Hepatocyte (in vitro differentiated cells): Measurements from ENCODE around the gene PLPP4. TPM values are rescaled to one million over a fixed set of nuclear protein-coding genes. Genes with fewer than 3 reads are reported as not detected.

ENCODE experiments used
- DNase-seq: peaks from one replicate; pipeline ENCODE4 v3.0.0-alpha.2; 2016; ENCODE audit warnings: low spot score
- H2AFZ ChIP-seq: fragments of 200-600 bp; sonication (generic); 2 replicates; pipeline ENCODE4 v1.6.0; 2016; ENCODE audit warnings: antibody characterized with exemption, mild to moderate bottlenecking
- H3K27ac ChIP-seq: fragments of 200-600 bp; sonication (generic); 2 replicates; pipeline ENCODE4 v1.5.1; 2016; ENCODE audit warnings: mild to moderate bottlenecking
- H3K27me3 ChIP-seq: fragments of 200-600 bp; sonication (generic); 2 replicates; pipeline ENCODE4 v1.6.1; 2016
- H3K36me3 ChIP-seq: fragments of 200-600 bp; sonication (generic); replicated peaks from 2 replicates; pipeline ENCODE4 v1.5.1; 2016; ENCODE audit warnings: low read depth; ENCODE audit not compliant: insufficient read depth
- H3K4me1 ChIP-seq: fragments of 200-600 bp; sonication (generic); 2 replicates; pipeline ENCODE4 v1.5.1; 2016; ENCODE audit warnings: mild to moderate bottlenecking, moderate library complexity; ENCODE audit not compliant: insufficient read depth
- H3K4me2 ChIP-seq: fragments of 200-600 bp; sonication (generic); 2 replicates; pipeline ENCODE4 v1.6.0; 2016
- H3K4me3 ChIP-seq: fragments of 200-600 bp; sonication (generic); 2 replicates; pipeline ENCODE4 v1.5.1; 2016; ENCODE audit warnings: mild to moderate bottlenecking
- H3K79me2 ChIP-seq: fragments of 200-600 bp; sonication (generic); 2 replicates; pipeline ENCODE4 v1.6.0; 2017; ENCODE audit warnings: mild to moderate bottlenecking
- H3K9me2 ChIP-seq: fragments of 200-600 bp; sonication (generic); replicated peaks from 2 replicates; pipeline ENCODE4 v1.6.0; 2017; ENCODE audit warnings: mild to moderate bottlenecking; ENCODE audit not compliant: insufficient read depth
- H3K9me3 ChIP-seq: fragments of 200-600 bp; sonication (generic); 2 replicates; pipeline ENCODE4 v1.5.1; 2016; ENCODE audit warnings: low read depth, mild to moderate bottlenecking
- H4K20me1 ChIP-seq: fragments of 200-600 bp; sonication (generic); 2 replicates; pipeline ENCODE4 v1.6.0; 2016; ENCODE audit warnings: mild to moderate bottlenecking; ENCODE audit not compliant: insufficient read depth, poor library complexity, severe bottlenecking
- EZH2 ChIP-seq: fragments of 200-600 bp; sonication (generic); IDR thresholded peaks from 2 replicates; pipeline ENCODE4 v1.6.1; 2016; ENCODE audit warnings: antibody characterized with exemption, mild to moderate bottlenecking, borderline replicate concordance
- EZH2phosphoT487 ChIP-seq: fragments of 200-600 bp; sonication (generic); IDR thresholded peaks from one replicate; pipeline ENCODE4 v1.6.1; 2018; ENCODE audit warnings: antibody characterized with exemption, mild to moderate bottlenecking, low read depth, moderate library complexity; ENCODE audit not compliant: unreplicated experiment, severe bottlenecking
- WGBS: methylation state at CpG from one replicate; pipeline ENCODE4 v1.1.6; 2016; ENCODE audit warnings: low lambda C conversion rate; ENCODE audit errors: missing lambda C conversion rate; 5-methylcytosine and 5-hydroxymethylcytosine counted together
- polyA plus RNA-seq: library from polyadenylated mRNA; unstranded; fragments of >200 nt; fragmentation: Nextera tagmentation; extraction: Ambion mirVana; gene quantifications from 2 replicates; pipeline ENCODE4 v1.2.1, GENCODE V29; 2016
- total RNA-seq: library from RNA; depleted of rRNA; stranded (reverse); fragments of >200 nt; gene quantifications from 2 replicates; pipeline ENCODE4 v1.2.3, GENCODE V29; 2014
- TF ChIP-seq, protein P1 (sequence below): fragments of 200-600 bp; sonication (generic); IDR thresholded peaks from 2 replicates; pipeline ENCODE4 v1.5.1; 2016; ENCODE audit warnings: antibody characterized with exemption, mild to moderate bottlenecking; ENCODE audit not compliant: poor library complexity

Gene PLPP4
- total and polyA plus RNA-seq, 2 experiments from 2014 or later = 3.4 to 10.8 TPM

DNA sequence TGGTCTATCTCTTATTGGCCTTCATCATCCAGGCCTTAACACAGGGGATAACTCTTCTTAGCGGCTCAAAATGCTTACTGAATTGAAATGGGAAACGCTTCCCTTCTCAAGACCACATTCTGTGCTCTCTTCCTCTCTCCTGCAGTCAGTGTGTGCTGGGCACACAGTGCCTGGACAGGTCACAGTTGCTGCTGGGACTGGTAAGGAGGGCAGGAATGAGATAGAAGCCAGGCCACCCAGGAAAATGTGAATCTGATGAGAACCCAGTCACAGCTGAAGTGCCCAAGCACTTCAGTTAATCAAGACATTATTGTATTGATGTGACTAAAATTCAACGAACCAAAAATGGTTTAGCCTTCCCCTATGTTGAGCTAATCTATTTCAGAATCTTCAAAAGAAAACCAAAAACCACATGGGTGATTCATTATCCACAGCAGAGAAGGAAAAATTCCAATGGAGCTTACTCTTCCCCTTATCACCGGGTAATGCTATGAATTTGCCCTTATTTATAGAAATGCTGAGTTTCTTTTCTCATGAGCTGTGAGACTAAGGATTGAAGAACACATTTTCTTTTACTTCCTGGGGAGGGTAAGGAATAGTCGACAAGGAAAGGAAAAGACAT is 41.2 kb upstream of the PLPP4 start:
- Histone ChIP-seq H4K20me1 (no peaks in the 10 kb centered on the region), H3K79me2 (no peaks in the 10 kb centered on the region), H3K27me3 (no peaks in the 10 kb centered on the region), H3K27ac (no peak overlapping the region), H2AFZ (no peak overlapping the region), H3K4me3 (no peak overlapping the region), H3K9me3 (no peaks in the 10 kb centered on the region), H3K36me3 (no peaks in the 10 kb centered on the region), H3K4me1 (no peaks in the 10 kb centered on the region), H3K9me2 (no peaks in the 10 kb centered on the region), H3K4me2 (no peak overlapping the region)
- DNase-seq = no peak
- TF ChIP-seq EZH2phosphoT487 = no peak
- TF ChIP-seq, protein P1, sequence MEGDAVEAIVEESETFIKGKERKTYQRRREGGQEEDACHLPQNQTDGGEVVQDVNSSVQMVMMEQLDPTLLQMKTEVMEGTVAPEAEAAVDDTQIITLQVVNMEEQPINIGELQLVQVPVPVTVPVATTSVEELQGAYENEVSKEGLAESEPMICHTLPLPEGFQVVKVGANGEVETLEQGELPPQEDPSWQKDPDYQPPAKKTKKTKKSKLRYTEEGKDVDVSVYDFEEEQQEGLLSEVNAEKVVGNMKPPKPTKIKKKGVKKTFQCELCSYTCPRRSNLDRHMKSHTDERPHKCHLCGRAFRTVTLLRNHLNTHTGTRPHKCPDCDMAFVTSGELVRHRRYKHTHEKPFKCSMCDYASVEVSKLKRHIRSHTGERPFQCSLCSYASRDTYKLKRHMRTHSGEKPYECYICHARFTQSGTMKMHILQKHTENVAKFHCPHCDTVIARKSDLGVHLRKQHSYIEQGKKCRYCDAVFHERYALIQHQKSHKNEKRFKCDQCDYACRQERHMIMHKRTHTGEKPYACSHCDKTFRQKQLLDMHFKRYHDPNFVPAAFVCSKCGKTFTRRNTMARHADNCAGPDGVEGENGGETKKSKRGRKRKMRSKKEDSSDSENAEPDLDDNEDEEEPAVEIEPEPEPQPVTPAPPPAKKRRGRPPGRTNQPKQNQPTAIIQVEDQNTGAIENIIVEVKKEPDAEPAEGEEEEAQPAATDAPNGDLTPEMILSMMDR = no peak
- TF ChIP-seq EZH2 = no peak
- 81% methylated on average over 5 of the region's 5 CpGs for WGBS

DNA sequence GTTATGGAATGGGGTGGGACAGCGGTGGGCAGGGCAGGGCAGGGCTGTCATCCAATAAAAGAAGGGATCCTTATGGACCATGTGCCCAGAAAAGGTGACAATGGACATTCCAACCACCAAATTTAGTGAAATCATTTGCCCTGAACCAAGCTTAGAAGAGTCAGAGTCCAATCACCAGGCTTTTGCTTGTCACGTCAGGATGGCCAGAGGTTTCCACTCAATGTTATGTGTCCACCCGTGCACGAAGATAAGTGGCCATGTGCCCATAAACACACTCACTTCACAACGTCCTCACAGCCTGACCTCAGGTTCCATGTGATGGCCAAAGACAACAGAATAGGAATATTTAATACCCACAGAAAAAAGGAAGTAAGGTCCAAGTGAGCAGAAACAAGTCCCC is 36.6 kb upstream of the PLPP4 start:
- no peak for DNase-seq
- Histone ChIP-seq H3K79me2 (no peaks in the 10 kb centered on the region), H3K27me3 (no peaks in the 10 kb centered on the region), H2AFZ (no peak overlapping the region), H3K27ac (no peak overlapping the region), H3K4me1 (no peaks in the 10 kb centered on the region), H3K9me3 (no peaks in the 10 kb centered on the region), H3K36me3 (no peaks in the 10 kb centered on the region), H3K4me2 (no peak overlapping the region), H4K20me1 (no peaks in the 10 kb centered on the region), H3K9me2 (no peaks in the 10 kb centered on the region), H3K4me3 (no peak overlapping the region)
- TF ChIP-seq, protein P1 = no peak
- no peak for TF ChIP-seq EZH2phosphoT487
- 71% methylated on average over 5 of the region's 5 CpGs for WGBS

- TF ChIP-seq, protein P1 = no peak
- no peak for TF ChIP-seq EZH2phosphoT487
- TF ChIP-seq EZH2 = no peak
- WGBS = 52% methylated on average over 2 of the region's 2 CpGs
- no peak for DNase-seq
- H3K9me3 ChIP-seq = no peaks in the 10 kb centered on the region
- H3K4me3 ChIP-seq = no peak overlapping the region
- H3K9me2 ChIP-seq = no peaks in the 10 kb centered on the region
- H2AFZ ChIP-seq = no peak overlapping the region
- no peaks in the 10 kb centered on the region for H4K20me1 ChIP-seq
- no peaks in the 10 kb centered on the region for H3K27me3 ChIP-seq
- H3K27ac ChIP-seq = no peak overlapping the region
- no peaks in the 10 kb centered on the region for H3K79me2 ChIP-seq
- no peaks in the 10 kb centered on the region for H3K4me1 ChIP-seq
- no peaks in the 10 kb centered on the region for H3K36me3 ChIP-seq
- H3K4me2 ChIP-seq = no peak overlapping the region
Measured at GRCh38 chr10:120421250-120421649, 35.8 kb upstream of the PLPP4 start.
